Activated CD4-positive, CD25-positive, alpha-beta regulatory T cell (primary cell): ENCODE results near the gene OR2H2.

Experiments used
- DNase-seq, 4 experiments: peaks; one replicate each; lab custom pipeline; 2025; lab: John Stamatoyannopoulos, UW

Gene OR2H2

GRCh38 chr6:29584821-29585220 is at the start of gene OR2H2:
Gene OR2H2 (plus strand): TSS chr6:29585121. CDS start chr6:29587945, 2,824 bp downstream.
- no peak for DNase-seq

GRCh38 chr6:29537714-29538403 is 47.1 kb upstream of the OR2H2 start:
- DNase-seq = no peak

- no peak for DNase-seq
These were observed 37.3 kb upstream of the OR2H2 start for GRCh38 chr6:29547573-29547972.

- no peak for DNase-seq
These were observed 32.3 kb upstream of the OR2H2 start for GRCh38 chr6:29552512-29553051.

GRCh38 chr6:29553268-29554057 is 31.5 kb upstream of the OR2H2 start:
- no peak for DNase-seq

- DNase-seq = no peak
These were observed 30.2 kb upstream of the OR2H2 start for GRCh38 chr6:29554764-29555163.

- DNase-seq = no peak
These were observed 27.6 kb upstream of the OR2H2 start for GRCh38 chr6:29557320-29557719.

- DNase-seq = no peak
These were observed 26.4 kb upstream of the OR2H2 start for GRCh38 chr6:29558439-29559079.

GRCh38 chr6:29559524-29560287 is 25.2 kb upstream of the OR2H2 start, which contains the start of gene UBD:
Gene UBD (minus strand): TSS chr6:29559732. CDS start chr6:29559701, 31 bp downstream.
- no peak for DNase-seq

GRCh38 chr6:29561091-29561490 is 23.8 kb upstream of the OR2H2 start:
- DNase-seq = no peak

GRCh38 chr6:29561606-29562181 is 23.2 kb upstream of the OR2H2 start:
- no peak for DNase-seq

GRCh38 chr6:29563435-29563965 is 21.4 kb upstream of the OR2H2 start:
- DNase-seq = no peak

- DNase-seq = no peak
These were observed 20.0 kb upstream of the OR2H2 start for GRCh38 chr6:29564875-29565274.

- DNase-seq = no peak
These were observed 18.1 kb upstream of the OR2H2 start for GRCh38 chr6:29566856-29567255.

- no peak for DNase-seq
These were observed 17.4 kb upstream of the OR2H2 start for GRCh38 chr6:29567541-29567940.

- no peak for DNase-seq
These were observed 16.9 kb upstream of the OR2H2 start for GRCh38 chr6:29567991-29568390.

GRCh38 chr6:29576056-29576455 is 8.9 kb upstream of the OR2H2 start:
- DNase-seq = no peak

- no peak for DNase-seq
These were observed 7.4 kb upstream of the OR2H2 start for GRCh38 chr6:29577544-29577943.

GRCh38 chr6:29589423-29590048 is 4.6 kb downstream of the OR2H2 start:
- DNase-seq = peak; percentile 5 to 53 (median 16)

- no peak for DNase-seq
These were observed 5.4 kb downstream of the OR2H2 start for GRCh38 chr6:29590218-29590808.
